NCI-H345 (cell line): Measurements from ENCODE around the gene CALHM2.

Source experiments
- DNase-seq: peaks from one replicate; lab custom pipeline; 2025; lab: John Stamatoyannopoulos, UW

CALHM2 gene

DNA sequence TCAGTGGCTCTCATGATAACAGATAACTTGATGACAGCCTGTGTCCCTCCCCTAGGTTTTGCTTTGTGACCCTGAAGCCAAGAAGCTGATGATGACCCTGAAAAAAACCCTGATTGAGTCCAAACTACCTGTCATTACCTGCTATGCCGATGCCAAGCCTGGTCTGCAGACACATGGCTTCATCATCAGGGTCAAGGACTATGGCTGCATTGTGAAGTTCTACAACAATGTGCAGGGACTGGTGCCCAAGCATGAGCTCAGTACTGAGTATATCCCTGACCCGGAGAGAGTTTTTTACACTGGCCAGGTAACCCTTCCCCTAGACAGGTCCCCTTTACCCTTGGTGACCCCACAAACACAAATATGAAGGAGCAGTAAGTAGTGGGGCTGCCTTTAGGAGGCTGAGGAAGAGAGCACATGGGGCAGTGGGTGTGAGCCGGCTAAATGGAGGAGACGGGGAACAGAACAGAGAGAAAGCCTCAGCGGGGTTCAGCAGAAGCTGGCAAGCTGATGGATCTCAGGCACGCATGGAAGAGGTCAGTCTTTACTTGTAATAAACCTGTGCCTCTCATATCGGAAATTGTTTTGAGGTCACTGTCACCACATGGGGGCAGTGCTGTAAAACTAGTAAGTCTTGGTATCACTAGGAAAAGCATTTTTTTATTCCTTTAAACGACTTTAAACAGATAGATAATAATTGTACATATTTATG, 35.6 kb downstream of the CALHM2 start:
- DNase-seq = peak; percentile 21

- no peak for DNase-seq
Observed at GRCh38 chr10:103415581-103415980, 36.6 kb downstream of the CALHM2 start.

GRCh38 chr10:103413564-103413963, 38.6 kb downstream of the CALHM2 start:
- DNase-seq = no peak

- DNase-seq = no peak
Observed at GRCh38 chr10:103397191-103397825, 54.9 kb downstream of the CALHM2 start.

GRCh38 chr10:103396789-103397087, 55.4 kb downstream of the CALHM2 start:
- DNase-seq = no peak
